ENCODE results near the gene LMF1. TPM values are rescaled to one million over a fixed set of nuclear protein-coding genes. Genes with fewer than 3 reads are reported as not detected.

Gene LMF1
- total and polyA plus RNA-seq, 2 of the 13 experiments (the other 11 are each of a cell fraction or from before 2014, with no cell fraction given), result 6.8 to 8.5 TPM

GRCh38 chr16:947255-947921, 23.4 kb downstream of the LMF1 start:
- TF ChIP-seq ZNF737 (CRISPR knock-in tag; IDR thresholded peaks at IDR 0.05; ENCODE audit: borderline replicate concordance), result no peak
- TF ChIP-seq RORA (CRISPR knock-in tag; IDR thresholded peaks at IDR 0.05), result no peak
- TF ChIP-seq REL (CRISPR knock-in tag; conservative IDR thresholded peaks at IDR 0.05), result no peak
- no peak for TF ChIP-seq ZNF629 (CRISPR knock-in tag; conservative IDR thresholded peaks at IDR 0.05)
- TF ChIP-seq ZBTB42 (CRISPR knock-in tag; IDR thresholded peaks at IDR 0.05), result no peak
- no peak for TF ChIP-seq GABPB1 (CRISPR knock-in tag; IDR thresholded peaks at IDR 0.05)
- no peak for TF ChIP-seq SP1 (IDR thresholded peaks at IDR 0.05)
- no peak for TF ChIP-seq SP1 (CRISPR knock-in tag; IDR thresholded peaks at IDR 0.05)
- TF ChIP-seq MYC (CRISPR knock-in tag; IDR thresholded peaks at IDR 0.05; ENCODE audit: borderline replicate concordance), result no peak
- TF ChIP-seq CREBL2 (CRISPR knock-in tag; IDR thresholded peaks at IDR 0.05; ENCODE audit: borderline replicate concordance), result no peak
- TF ChIP-seq ATM (IDR thresholded peaks at IDR 0.05; ENCODE audit: borderline replicate concordance), result no peak
- intact Hi-C loops (cut with micrococcal nuclease; ENCODE audit: unreplicated experiment) (no loop called here), in situ Hi-C loops (cut with HindIII; ENCODE audit: extremely low pct_ligation_motif_present, low pct_unique_long_range_greater_than_20kb) (no loop called here)
- 87% methylated on average over 14 of the region's 21 CpGs for WGBS (ENCODE audit: low lambda C conversion rate)
- no peaks in the 10 kb centered on the region for H3K79me2 ChIP-seq (ENCODE audit: insufficient read depth, low read length)
- ChIA-PET CTCF (ENCODE audit: low intra/inter-chr PET ratio, low total read pairs) (no interaction called here), POLR2A (no interaction called here)
- H3K4me1 ChIP-seq (ENCODE audit: insufficient read depth, low read length), result no peaks in the 10 kb centered on the region
- H3K27me3 ChIP-seq (ENCODE audit: control insufficient read depth in 1 of 2, insufficient read depth in 2 of 2, low read length in 2 of 2), result no peaks in the 10 kb centered on the region
- H3K9me3 ChIP-seq (ENCODE audit: low read length), result peaks cover 5% of the 10 kb centered on the region
- no peak overlapping the region for H3K9ac ChIP-seq (ENCODE audit: insufficient read depth, low read depth, low read length)
- no peak for DNase-seq (ENCODE audit: low spot score)
- FAIRE-seq, result no peak
- no peak overlapping the region for H3K27ac ChIP-seq (ENCODE audit: extremely low read length, insufficient read depth, low read length)
- ATAC-seq, result no peak
- no peak overlapping the region for H2AFZ ChIP-seq (ENCODE audit: low read length)
- H4K20me1 ChIP-seq (ENCODE audit: insufficient read depth, low read length), result no peaks in the 10 kb centered on the region
- H3K36me3 ChIP-seq (replicated peaks in 1 of 2; ENCODE audit: control insufficient read depth in 1 of 2, insufficient read depth in 2 of 2, low read length in 2 of 2), result 0 out of 5 replicates have a peak, but pooled peaks cover 0 to 3% of the 10 kb centered on the region in 2 experiments
- BruUV-seq (replicated peaks), result no TSS peak
- H3K4me3 ChIP-seq (replicated peaks in 1 of 3; ENCODE audit: insufficient read depth in 1 of 3, low read depth in 2 of 3, low read length in 3 of 3), result no peak overlapping the region
- H3K4me2 ChIP-seq (ENCODE audit: low read depth, low read length), result no peak overlapping the region

All from HepG2 (cell line).